HG03558 (cell line): ENCODE measurements around the gene NXPE3.

Experiments used
- ATAC-seq: cut with Tn5 transposase; IDR thresholded peaks from one replicate; pipeline ENCODE4 v1.9.1; 2021; ENCODE audit warnings: moderate number of reproducible peaks; ENCODE audit not compliant: unreplicated experiment; ENCODE audit errors: extremely low read depth

The NXPE3 gene

DNA sequence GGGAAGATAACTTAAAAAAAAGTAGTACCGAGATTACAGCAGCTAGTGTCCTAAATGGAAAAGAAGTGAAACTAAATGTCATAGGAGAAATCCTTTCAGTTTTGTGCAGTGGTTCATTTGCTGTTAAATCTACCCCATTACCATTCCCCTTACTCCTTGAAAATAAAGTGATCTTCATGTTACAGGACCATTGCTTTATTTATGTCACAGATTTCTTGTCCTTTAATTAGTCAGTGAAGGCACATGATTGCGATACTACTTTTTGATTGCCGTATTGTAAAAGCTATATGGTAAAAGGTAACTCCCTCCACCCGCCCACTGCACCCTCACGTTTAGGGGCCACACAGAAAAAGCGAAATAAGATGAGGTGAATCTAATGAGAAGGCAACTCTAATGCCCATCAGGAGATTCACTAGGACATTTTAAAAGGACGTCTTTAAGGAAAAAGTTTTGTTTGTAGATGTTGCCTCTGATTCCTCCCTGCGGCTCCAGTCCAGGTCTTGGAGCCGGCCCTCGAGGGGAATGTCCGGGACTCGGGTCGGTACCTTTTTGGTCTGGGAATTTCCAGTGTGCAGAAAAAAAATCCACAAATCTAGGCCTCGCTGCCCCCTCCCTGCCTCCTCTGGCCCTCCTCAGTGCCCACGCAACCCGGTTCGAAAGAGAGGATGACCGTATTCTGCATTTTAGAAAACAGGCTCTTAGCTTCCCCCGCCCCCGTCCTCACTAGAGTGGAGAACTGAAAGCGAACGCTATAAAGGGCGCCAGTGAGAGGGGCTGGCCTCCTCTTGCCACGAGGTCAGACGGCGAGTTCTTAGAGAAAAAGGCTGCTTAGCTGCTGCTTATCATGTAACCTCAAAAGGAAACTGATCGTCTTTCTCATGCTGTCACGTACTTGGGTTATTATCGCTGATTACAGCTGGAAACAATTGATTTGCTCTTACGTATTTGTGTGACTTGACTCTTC lies 48.5 kb downstream of the NXPE3 start:
- peak; percentile 65 for ATAC-seq

- ATAC-seq, result no peak
Observed at GRCh38 chr3:101828276-101828675, 49.3 kb downstream of the NXPE3 start.

DNA sequence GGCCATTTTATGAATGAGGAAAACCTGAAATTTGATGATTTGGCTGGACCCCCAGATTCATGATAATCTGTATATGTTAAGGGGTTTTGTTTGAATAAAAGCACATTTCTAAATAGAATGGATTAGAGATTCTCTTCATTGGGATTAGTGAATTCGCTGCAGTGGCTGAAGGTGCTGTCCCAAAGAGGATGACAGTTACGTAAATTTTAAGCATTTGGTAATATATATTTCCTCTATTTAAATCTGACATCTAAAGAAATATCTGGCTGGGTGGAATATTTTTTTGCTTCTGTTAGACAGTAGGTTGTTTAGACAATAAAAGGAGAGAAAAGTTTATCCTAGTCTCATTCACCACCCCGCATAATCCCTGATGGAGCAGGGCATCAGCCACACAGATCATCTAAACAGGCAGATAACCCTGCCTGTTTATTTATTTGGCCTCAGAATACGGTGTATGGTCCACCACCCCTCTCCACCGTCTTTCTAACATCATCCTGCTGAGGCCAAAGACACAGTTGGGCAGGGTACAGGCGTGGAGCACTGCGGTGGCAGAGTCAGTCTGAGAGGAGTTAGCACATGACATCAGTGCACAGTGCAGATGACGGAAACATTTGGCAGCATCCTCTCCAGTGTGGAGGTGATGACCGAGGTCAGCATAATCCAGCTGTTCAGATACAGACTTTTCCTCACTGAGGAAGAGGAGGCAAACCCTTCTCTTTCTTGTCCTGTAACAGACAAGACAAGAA lies 49.9 kb downstream of the NXPE3 start:
- ATAC-seq, result peak; percentile 39

GRCh38 chr3:101829437-101829830 lies 50.4 kb downstream of the NXPE3 start:
- ATAC-seq, result no peak

GRCh38 chr3:101829874-101830273 lies 50.9 kb downstream of the NXPE3 start:
- ATAC-seq, result no peak

DNA sequence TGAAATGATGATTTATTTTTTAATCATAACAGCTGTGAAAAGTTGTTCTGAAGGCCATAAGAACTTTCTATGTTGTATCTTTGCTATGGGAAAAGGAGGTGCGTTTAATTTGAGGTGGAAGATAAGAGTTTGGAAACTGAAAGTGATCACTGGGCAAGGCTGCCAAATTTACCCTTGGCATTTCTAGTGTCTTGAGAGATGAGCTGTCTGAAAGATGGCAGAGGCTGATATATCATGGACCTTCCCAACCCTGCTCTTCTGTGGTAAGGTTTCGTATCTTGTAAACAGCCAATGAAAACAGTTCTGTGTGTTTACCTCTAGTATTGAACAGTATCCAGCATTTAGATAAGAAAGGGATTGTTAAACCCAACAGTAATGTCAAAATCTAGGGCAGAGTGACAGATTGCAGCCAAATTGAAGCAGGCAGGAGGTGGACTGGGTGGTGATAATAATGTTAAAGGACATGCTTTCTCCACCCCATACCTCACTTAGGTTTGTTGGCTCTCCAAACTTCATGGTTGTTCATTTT lies 54.5 kb downstream of the NXPE3 start:
- ATAC-seq, result no peak

GRCh38 chr3:101835676-101836075 lies 56.7 kb downstream of the NXPE3 start:
- no peak for ATAC-seq

GRCh38 chr3:101836160-101836559 lies 57.1 kb downstream of the NXPE3 start:
- no peak for ATAC-seq

DNA sequence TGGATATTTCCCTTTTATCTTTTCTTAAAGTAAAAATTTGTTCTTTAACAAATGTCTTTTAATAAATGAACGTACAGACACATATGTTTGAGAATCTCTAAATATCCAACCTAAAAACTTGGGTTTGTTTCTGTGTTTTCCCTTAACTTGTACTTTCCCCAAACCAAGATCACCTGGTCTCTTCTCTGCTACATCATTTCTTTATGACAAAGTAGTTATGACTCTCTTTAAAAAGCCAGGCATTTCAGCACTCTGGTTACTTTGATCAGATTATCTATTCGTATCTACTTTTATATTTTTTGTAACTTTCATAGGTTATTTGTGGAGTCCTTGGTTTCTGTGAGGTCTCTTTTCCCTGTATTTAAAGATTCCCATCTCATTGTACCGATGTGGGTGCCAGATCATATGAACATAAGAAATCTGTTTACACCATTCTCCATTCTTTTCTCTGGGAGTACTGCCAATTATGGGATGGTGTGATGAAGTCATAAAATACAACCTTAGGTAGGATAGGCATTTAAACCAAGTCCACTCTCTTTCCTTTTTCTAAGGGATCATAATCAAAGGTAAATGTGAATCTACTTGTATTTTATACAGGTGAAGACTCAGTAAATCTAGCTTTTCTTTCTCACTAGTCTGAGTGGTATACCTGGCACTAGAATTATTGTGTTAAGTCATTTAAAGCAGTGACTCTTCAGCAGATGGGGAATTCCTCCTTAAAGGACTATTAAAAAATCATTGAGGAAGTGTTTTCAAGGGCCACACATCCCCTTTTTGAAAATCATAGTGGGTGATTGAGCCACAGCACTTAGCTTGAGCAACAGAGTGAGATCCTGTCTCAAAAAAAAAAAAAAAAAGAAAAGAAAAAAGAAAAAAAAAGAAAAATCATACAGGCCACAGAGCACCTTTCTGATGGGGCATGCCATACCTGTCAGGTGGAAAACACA lies 57.9 kb downstream of the NXPE3 start:
- ATAC-seq, result no peak

DNA sequence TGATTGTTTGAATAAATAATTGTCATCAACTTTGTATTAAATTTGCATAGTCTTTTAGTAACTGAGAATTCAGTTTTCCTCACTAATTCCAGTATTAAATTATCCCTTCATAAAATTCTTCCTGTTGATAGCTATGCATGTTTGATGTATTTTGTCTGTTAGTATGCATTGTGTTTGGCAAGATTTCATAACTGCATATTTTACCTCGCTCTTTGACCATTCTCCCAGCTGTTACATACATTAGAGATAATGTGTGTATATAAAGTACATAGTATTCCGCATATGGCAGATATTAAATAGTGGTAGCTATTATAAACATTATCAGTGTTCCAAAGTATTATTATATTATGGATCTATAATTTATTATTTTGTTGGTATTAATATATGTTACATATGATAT lies 59.7 kb downstream of the NXPE3 start:
- no peak for ATAC-seq

DNA sequence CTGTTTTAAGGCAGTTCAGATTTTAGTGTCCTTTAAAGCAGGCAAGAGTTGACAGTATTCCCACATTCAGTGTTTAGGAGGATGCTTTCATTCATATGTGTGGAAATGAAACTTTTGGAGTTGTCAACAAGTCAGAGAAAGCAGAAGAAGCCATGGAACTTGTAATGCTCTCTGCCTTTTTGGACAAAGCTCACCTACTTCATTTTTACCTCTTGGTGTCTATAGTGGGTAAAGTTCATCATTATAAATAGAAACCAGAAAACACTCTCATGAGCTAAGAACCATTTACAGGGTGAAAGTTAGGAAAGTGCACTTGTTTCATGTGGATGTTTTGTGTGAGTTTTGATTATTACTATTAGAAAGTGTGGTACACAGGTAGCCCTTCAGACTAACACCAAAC lies 61.1 kb downstream of the NXPE3 start:
- ATAC-seq, result no peak

DNA sequence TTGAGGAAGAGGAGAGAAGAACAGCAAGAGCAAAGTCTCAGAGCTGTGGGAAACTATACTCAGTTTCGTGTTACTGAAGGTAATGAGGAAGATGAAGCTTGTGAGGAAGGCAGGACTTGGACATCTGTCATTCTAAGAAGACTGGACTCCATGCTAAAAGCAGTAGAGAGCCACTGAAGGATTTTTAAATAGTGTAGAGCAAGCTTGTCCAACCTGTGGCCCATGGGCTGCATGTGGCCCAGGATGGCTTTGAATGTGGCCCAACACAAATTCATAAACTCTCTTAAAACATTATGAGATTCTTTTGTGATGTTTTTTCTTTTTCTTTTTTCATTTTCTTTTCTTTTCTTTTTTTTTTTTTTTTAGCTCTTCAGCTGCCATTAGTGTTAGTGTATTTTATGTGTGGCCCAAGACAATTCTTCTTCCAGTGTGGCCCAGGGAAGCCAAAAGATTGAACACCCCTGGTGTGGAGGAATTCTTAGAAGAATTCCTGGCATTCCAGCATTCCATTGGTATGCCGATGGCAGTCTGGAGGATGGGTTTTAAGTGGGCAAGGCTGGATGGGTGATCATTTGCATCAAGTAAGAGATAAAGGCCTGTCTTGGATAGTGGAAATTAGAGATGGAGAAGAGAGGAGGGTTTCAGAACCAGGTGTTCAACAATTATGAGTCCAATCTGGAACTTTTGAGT lies 63.4 kb downstream of the NXPE3 start:
- ATAC-seq, result no peak

DNA sequence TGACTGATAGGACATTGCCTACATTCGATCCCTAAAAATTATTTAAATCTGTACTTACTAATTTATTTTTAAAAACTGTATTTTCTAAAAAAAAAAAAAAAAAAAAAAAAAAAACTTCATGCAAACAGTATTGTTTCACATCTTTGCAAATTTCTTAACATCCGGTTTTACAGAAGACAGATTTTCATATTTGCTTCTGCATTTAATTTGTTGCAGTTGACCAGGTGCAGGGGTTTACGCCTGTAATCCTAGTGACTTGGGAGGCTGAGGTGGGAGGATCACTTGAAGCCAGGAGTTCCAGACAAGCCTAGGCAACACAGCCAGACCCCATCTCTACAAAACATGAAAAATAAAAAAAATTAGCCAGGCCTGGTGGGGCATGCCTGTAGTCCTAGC lies 63.9 kb downstream of the NXPE3 start:
- no peak for ATAC-seq

DNA sequence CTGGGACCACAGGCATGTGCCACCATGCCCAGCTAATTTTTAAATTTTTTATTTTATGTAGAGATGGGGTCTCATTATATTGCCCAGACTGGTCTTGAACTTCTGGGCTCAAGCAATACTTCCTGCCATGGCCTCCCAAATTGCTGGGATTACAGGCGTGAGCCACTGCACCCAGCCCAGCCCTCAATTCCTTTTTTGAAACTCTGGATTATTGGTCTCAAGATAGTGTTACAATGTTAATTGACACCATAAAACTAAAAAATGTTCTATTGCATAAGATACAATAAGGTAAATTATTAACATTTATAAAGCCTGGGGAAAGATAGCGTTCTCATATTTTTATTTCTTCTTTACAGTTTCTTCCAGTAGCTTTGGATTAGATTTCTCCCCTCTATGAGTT lies 66.4 kb downstream of the NXPE3 start:
- ATAC-seq, result no peak

DNA sequence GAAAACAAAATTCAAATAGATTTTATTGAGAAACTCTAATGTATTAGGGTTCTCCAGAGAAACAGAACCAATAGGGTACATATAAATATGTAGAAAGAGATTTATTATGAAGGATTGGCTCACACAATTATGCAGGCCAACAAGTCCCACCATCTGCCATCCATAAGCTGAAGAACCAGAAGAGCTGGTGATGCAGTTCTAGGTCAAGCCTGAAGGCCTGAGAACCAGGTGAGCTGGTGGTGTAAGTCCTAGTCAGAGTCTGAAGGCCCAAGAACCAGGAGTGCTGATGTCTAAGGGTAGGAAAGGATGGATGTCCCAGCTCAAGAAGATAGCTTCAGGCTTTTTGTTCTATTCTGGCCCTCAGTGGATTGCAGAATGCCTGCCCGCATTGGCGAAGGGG lies 67.7 kb downstream of the NXPE3 start:
- ATAC-seq, result no peak

- ATAC-seq, result no peak
Observed at GRCh38 chr3:101847328-101847727, 68.3 kb downstream of the NXPE3 start.

GRCh38 chr3:101848326-101848725 lies 69.3 kb downstream of the NXPE3 start:
- no peak for ATAC-seq

- peak; percentile 37 for ATAC-seq
Observed at GRCh38 chr3:101848754-101849713, 70.0 kb downstream of the NXPE3 start, which contains the start of gene NFKBIZ. Gene NFKBIZ, plus strand, starts transcription at chr3:101849514. Its CDS starts 115 bp downstream, at chr3:101849629.
